Type B pancreatic cell (in vitro differentiated cells): ENCODE data around the gene HTRA3. TPM values are rescaled to one million over a fixed set of nuclear protein-coding genes. Genes with fewer than 3 reads are reported as not detected.

Source experiments
- DNase-seq: peaks from one replicate; pipeline ENCODE4 v3.0.0; 2021; ENCODE audit warnings: mixed read lengths; ENCODE audit not compliant: unreplicated experiment; ENCODE audit errors: extremely low spot score
- H3K27ac Mint-ChIP-seq: 2 replicates; pipeline ENCODE4 v1.8.0; 2021; ENCODE audit warnings: mild to moderate bottlenecking, mixed read lengths
- H3K27me3 Mint-ChIP-seq: 2 replicates; pipeline ENCODE4 v1.8.0; 2021; ENCODE audit warnings: mixed read lengths
- H3K36me3 Mint-ChIP-seq: 2 replicates; pipeline ENCODE4 v1.8.0; 2021; ENCODE audit warnings: mixed read lengths
- H3K4me1 Mint-ChIP-seq: one replicate; pipeline ENCODE4 v1.8.0; 2021; ENCODE audit warnings: mixed read lengths; ENCODE audit not compliant: unreplicated experiment
- H3K4me3 Mint-ChIP-seq: 2 replicates; pipeline ENCODE4 v1.8.0; 2021; ENCODE audit warnings: mild to moderate bottlenecking, mixed read lengths
- H3K9me3 Mint-ChIP-seq: 2 replicates; pipeline ENCODE4 v1.8.0; 2021; ENCODE audit warnings: mixed read lengths
- total RNA-seq: library from RNA; stranded (reverse); gene quantifications from 2 replicates; pipeline ENCODE4 v1.2.1, GENCODE V29; 2021; ENCODE audit warnings: low replicate concordance
- TF ChIP-seq, protein P1 (sequence below): fragments of 200-600 bp; sonication (generic); conservative IDR thresholded peaks from 2 replicates; pipeline ENCODE4 v1.5.0; 2021; ENCODE audit warnings: antibody characterized with exemption, mild to moderate bottlenecking

HTRA3 gene
- total RNA-seq, 1 donor from 2014 or later, result 4.4 TPM

DNA sequence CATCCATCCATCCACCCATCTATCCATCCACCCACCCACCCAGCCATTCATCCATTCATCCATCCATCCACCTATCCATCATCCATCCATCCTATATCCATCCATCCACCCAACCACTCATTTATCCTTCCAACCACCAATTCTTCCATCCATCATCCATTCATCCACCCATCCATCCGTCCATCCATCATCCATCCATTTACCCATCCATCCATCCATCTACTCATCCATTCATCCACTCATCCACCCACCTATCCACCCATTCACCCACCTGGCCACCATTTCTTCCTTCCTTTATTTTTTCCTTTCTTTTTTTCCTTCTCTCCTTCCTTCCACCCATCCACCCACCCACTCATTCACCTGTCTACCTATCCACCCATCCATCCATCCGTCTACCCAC, 25.2 kb downstream of the HTRA3 start:
- no peaks in the 10 kb centered on the region for H3K27me3 Mint-ChIP-seq
- H3K9me3 Mint-ChIP-seq, result no peaks in the 10 kb centered on the region
- TF ChIP-seq, protein P1, sequence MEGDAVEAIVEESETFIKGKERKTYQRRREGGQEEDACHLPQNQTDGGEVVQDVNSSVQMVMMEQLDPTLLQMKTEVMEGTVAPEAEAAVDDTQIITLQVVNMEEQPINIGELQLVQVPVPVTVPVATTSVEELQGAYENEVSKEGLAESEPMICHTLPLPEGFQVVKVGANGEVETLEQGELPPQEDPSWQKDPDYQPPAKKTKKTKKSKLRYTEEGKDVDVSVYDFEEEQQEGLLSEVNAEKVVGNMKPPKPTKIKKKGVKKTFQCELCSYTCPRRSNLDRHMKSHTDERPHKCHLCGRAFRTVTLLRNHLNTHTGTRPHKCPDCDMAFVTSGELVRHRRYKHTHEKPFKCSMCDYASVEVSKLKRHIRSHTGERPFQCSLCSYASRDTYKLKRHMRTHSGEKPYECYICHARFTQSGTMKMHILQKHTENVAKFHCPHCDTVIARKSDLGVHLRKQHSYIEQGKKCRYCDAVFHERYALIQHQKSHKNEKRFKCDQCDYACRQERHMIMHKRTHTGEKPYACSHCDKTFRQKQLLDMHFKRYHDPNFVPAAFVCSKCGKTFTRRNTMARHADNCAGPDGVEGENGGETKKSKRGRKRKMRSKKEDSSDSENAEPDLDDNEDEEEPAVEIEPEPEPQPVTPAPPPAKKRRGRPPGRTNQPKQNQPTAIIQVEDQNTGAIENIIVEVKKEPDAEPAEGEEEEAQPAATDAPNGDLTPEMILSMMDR, result no peak
- no peak for DNase-seq
- H3K4me1 Mint-ChIP-seq, result no peaks in the 10 kb centered on the region
- no peak overlapping the region for H3K4me3 Mint-ChIP-seq
- no peaks in the 10 kb centered on the region for H3K36me3 Mint-ChIP-seq
- H3K27ac Mint-ChIP-seq, result no peak overlapping the region

DNA sequence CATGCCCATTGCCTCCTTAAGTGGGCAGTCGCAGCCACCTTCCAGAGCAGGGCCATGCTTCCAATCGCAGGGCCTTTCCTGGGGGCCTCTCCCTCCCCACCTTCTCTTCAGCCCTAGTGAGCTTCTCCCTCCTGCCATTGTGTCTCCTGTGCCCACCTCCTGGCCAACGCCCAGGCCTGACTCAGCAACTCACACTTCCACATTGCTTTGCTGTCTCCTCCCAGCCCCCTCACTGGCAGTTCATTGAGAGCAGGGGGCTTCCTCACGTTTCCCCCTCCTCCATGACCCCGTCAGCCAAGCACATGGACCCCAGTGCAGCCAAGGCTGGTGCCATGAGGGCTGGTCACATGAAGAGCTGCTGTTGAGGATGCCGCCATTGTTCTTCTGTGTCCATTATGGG, 25.9 kb downstream of the HTRA3 start:
- DNase-seq, result no peak
- no peak overlapping the region for H3K4me3 Mint-ChIP-seq
- no peak overlapping the region for H3K27ac Mint-ChIP-seq
- H3K27me3 Mint-ChIP-seq, result no peaks in the 10 kb centered on the region
- no peaks in the 10 kb centered on the region for H3K9me3 Mint-ChIP-seq
- TF ChIP-seq, protein P1, result no peak
- no peaks in the 10 kb centered on the region for H3K4me1 Mint-ChIP-seq
- no peaks in the 10 kb centered on the region for H3K36me3 Mint-ChIP-seq

DNA sequence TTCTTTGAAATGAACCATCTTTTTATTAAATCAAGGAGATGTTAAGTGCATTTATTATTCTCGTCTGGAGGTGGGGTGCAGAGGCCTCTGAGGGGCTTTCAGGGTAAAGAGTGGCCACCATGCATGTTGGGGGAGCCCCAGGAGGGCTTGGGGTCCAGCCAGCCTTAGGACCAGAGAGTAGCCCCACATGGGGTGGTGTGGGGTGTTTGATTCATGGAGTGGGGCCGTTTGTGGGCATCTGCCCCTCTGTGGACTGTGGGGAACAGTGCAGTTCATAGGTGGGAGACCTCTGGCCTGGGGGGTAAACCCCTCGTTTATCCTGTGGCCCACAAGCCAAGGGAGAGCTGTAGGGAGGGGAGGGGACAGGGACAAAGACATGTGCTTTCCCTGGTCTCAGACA, 26.9 kb downstream of the HTRA3 start:
- Mint-ChIP-seq H3K27me3 (no peaks in the 10 kb centered on the region), H3K36me3 (no peaks in the 10 kb centered on the region), H3K4me1 (no peaks in the 10 kb centered on the region), H3K9me3 (no peaks in the 10 kb centered on the region), H3K27ac (no peak overlapping the region), H3K4me3 (no peak overlapping the region)
- TF ChIP-seq, protein P1, result no peak
- DNase-seq, result no peak

DNA sequence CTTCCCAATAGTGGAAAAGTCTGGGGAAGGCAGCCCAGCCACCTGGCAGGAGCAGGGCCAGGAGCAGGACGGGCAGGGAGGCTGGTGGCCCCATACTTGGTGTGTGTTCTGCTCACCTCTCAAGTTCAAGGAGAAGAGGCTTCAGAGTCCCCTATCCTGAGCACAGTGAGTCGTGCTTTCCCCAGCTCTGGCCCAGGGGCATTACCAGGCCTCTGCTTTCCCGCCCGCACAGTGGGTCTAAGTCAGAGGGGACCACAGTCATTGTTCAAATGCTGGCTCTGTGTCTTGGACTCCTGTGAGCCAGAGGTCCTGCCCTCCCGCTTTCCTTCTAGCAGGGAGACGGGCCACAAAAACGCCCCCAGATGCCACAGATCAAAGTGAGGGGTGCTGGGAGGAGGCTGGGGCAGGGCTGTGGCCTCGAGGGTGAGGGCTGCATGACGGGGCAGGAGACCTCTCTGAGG, 27.6 kb downstream of the HTRA3 start:
- no peak for DNase-seq
- Mint-ChIP-seq H3K9me3 (no peaks in the 10 kb centered on the region), H3K27me3 (no peaks in the 10 kb centered on the region), H3K4me1 (no peaks in the 10 kb centered on the region), H3K4me3 (no peak overlapping the region), H3K27ac (no peak overlapping the region), H3K36me3 (no peaks in the 10 kb centered on the region)
- TF ChIP-seq, protein P1, result no peak

DNA sequence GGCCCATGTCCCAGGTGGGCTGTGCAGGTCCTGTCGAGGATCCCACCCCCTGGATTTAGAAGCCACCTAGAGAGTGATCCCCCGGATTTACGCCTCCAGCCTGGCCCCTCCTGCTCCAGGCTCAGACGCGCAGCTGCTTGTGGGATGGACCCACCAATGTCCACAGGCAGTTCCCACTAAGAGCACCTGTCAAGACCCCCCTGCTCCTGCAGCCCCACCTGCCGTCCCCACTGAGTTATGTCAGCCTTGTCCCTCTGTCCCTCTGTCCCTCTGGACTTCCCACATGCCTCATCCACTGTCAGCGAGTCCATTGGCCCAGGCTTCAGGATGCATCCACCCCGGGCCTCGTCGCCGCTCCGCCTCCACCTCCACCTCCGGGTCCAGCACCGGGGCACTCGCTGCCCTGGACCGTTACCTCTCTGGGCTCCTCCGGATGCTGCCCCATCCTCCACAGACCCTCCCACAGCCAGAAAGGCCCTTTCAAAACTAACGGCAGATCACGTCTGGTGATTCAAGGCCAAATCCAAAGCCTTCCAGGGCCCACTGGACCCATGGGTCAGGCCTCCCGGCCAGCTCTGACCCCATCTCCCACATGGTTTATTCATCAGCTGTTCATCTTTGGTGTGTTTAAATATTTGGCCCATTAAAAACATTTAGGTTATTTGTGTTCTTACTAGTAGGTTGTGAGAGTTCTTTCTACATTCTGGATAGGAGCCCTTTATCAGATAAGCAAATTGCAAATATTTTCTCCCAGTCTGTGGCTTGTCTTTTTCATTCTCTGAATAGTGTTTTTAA, 28.3 kb downstream of the HTRA3 start:
- H3K9me3 Mint-ChIP-seq, result no peaks in the 10 kb centered on the region
- H3K4me1 Mint-ChIP-seq, result no peaks in the 10 kb centered on the region
- no peak overlapping the region for H3K4me3 Mint-ChIP-seq
- H3K36me3 Mint-ChIP-seq, result no peaks in the 10 kb centered on the region
- DNase-seq, result no peak
- H3K27ac Mint-ChIP-seq, result no peak overlapping the region
- H3K27me3 Mint-ChIP-seq, result no peaks in the 10 kb centered on the region
- TF ChIP-seq, protein P1, result no peak
